Measurements from ENCODE around the gene GTPBP3.

GRCh38 chr19:17306285-17306714, 31.1 kb upstream of the GTPBP3 start:
- no peak for TF ChIP-seq CTCF (optimal IDR thresholded peaks at IDR 0.05 in 1 of 3, IDR thresholded peaks at IDR 0.05 in 1 of 3, conservative IDR thresholded peaks at IDR 0.05 in 1 of 3; ENCODE audit: extremely low read depth in 1 of 3, insufficient read depth in 2 of 3, low read length in 3 of 3)
- TF ChIP-seq EZH2 (IDR thresholded peaks at IDR 0.05; ENCODE audit: low read length): no peak
